Measurements from ENCODE around the gene SIRT2. TPM values are rescaled to one million over a fixed set of nuclear protein-coding genes. Genes with fewer than 3 reads are reported as not detected.

Gene SIRT2
- total and polyA plus RNA-seq, 2 of the 8 experiments (the other 6 are each of a cell fraction or from before 2014, with no cell fraction given): 6.5 to 10.0 TPM

DNA sequence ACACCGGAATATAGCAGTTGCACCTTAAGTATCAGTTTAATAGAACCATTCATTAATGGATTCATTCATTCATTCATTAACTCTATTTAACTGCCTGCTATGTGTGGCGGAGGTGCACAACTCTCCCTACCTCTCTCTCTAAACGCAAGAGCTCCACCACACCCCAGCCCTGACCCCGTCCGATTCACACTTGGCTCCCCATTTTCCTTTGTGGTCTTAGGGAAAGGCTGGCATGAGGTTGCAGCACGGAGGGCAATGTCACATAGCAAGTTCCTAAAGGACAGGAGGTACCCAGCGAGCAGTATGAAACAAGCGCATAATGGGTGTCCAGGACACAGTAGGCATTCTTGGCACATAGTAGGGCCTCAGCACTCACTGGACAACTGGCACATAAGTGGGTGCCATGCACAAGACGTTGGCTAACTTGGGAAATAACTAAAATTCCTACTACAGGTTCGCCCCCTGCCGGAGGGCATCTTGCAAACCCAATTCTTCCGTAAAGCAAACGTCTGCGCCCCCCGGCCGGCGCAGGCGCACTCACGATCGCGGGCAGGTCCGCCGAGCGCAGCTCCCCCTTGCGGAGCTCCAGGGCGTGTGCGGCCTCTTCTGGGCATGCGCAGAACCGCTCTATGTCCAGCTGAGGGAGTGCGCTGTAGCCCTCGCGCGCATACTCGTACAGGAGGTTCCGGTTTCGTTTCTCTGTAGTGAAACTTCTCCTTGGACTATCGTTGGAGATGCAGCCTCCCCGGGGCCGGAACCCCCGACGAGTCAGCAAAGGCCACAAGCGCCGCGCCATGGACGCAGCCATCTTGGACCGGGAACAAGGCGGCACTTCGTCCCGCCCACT, 30.7 kb upstream of the SIRT2 start, which contains the start of gene SARS2 (continued):
- TF ChIP-seq, protein P1, sequence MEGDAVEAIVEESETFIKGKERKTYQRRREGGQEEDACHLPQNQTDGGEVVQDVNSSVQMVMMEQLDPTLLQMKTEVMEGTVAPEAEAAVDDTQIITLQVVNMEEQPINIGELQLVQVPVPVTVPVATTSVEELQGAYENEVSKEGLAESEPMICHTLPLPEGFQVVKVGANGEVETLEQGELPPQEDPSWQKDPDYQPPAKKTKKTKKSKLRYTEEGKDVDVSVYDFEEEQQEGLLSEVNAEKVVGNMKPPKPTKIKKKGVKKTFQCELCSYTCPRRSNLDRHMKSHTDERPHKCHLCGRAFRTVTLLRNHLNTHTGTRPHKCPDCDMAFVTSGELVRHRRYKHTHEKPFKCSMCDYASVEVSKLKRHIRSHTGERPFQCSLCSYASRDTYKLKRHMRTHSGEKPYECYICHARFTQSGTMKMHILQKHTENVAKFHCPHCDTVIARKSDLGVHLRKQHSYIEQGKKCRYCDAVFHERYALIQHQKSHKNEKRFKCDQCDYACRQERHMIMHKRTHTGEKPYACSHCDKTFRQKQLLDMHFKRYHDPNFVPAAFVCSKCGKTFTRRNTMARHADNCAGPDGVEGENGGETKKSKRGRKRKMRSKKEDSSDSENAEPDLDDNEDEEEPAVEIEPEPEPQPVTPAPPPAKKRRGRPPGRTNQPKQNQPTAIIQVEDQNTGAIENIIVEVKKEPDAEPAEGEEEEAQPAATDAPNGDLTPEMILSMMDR (IDR thresholded peaks at IDR 0.05; ENCODE audit: control extremely low read depth in 1 of 3, insufficient read depth in 1 of 3, low read depth in 1 of 3, low read length in 3 of 3): peak; percentile 92 to 98 (median 93)
- TF ChIP-seq GABPA (IDR thresholded peaks at IDR 0.05; ENCODE audit: borderline replicate concordance, insufficient read depth, low read length) (no peak), RAD21 (IDR thresholded peaks at IDR 0.05 in 1 of 2, conservative IDR thresholded peaks at IDR 0.05 in 1 of 2; ENCODE audit: low read depth in 2 of 2, low read length in 2 of 2) (peak; percentile 55 to 62), MAFK (IDR thresholded peaks at IDR 0.05; ENCODE audit: low read depth, low read length) (no peak), CHD2 (IDR thresholded peaks at IDR 0.05; ENCODE audit: low read length) (no peak), POLR2A (IDR thresholded peaks at IDR 0.05; ENCODE audit: control extremely low read depth in 1 of 2, low read depth in 2 of 2, low read length in 2 of 2) (peak; percentile 97 to 99), SP1 (IDR thresholded peaks at IDR 0.05; ENCODE audit: low read depth, low read length) (no peak), KDM1A (IDR thresholded peaks at IDR 0.05; ENCODE audit: borderline replicate concordance, low read length) (0 out of 2 replicates have a peak, but pooled peaks have one; percentile 20), KDM5A (IDR thresholded peaks at IDR 0.05; ENCODE audit: low read length) (peak; percentile 72; the same call in 1 of the 2 replicates), HDAC2 (IDR thresholded peaks at IDR 0.05; ENCODE audit: borderline replicate concordance in 1 of 2, low read depth in 2 of 2, low read length in 2 of 2) (0 out of 4 replicates have a peak, but pooled peaks of 1 of the 2 experiments have one; percentile 1), CHD1 (IDR thresholded peaks at IDR 0.05; ENCODE audit: low read depth, low read length) (no peak), NRF1 (IDR thresholded peaks at IDR 0.05; ENCODE audit: low read depth, low read length) (peak; percentile 86), SP4 (IDR thresholded peaks at IDR 0.05; ENCODE audit: low read length) (peak; percentile 91), EP300 (IDR thresholded peaks at IDR 0.05; ENCODE audit: borderline replicate concordance in 1 of 2, low read depth in 2 of 2, low read length in 2 of 2) (no peak), PHF8 (conservative IDR thresholded peaks at IDR 0.05; ENCODE audit: low read depth, low read length) (peak; percentile 100), EZH2 (IDR thresholded peaks at IDR 0.05; ENCODE audit: low read depth, low read length, severe bottlenecking) (no peak), ASH2L (IDR thresholded peaks at IDR 0.05; ENCODE audit: low read length) (peak; percentile 98), KDM4A (IDR thresholded peaks at IDR 0.05; ENCODE audit: low read depth, low read length, severe bottlenecking) (peak; percentile 87)
- TF ChIP-seq, protein P2, sequence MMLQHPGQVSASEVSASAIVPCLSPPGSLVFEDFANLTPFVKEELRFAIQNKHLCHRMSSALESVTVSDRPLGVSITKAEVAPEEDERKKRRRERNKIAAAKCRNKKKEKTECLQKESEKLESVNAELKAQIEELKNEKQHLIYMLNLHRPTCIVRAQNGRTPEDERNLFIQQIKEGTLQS (IDR thresholded peaks at IDR 0.05; ENCODE audit: insufficient read depth, low read depth, low read length): peak; percentile 51; the same call in 1 of the 2 replicates

Data from H1 (cell line).